Colonic mucosa (tissue), 4 donors: ENCODE measurements around the gene ADGRV1. TPM values are rescaled to one million over a fixed set of nuclear protein-coding genes. Genes with fewer than 3 reads are reported as not detected.

Source experiments
- DNase-seq: peaks from one replicate; pipeline ENCODE4 v3.0.0-alpha.2; 2020
- H3K27ac ChIP-seq: fragments of 200-600 bp; one replicate; pipeline ENCODE4 v1.8.0; 2021
- H3K27me3 ChIP-seq: fragments of 200-600 bp; one replicate; pipeline ENCODE4 v1.8.0; 2021
- H3K36me3 ChIP-seq: fragments of 200-600 bp; one replicate; pipeline ENCODE4 v1.8.0; 2021
- H3K4me1 ChIP-seq: fragments of 200-600 bp; one replicate; pipeline ENCODE4 v1.8.0; 2021; ENCODE audit warnings: mild to moderate bottlenecking
- H3K4me3 ChIP-seq: fragments of 200-600 bp; one replicate; pipeline ENCODE4 v1.8.0; 2021
- H3K9ac ChIP-seq, 2 donors: one replicate each; pipeline ENCODE4 v1.7.0; 2013; ENCODE audit warnings: control low read depth in 2 of 2, low read depth in 2 of 2, low read length in 2 of 2
- H3K9me3 ChIP-seq: fragments of 200-600 bp; one replicate; pipeline ENCODE4 v1.8.0; 2021
- CTCF ChIP-seq: fragments of 200-600 bp; IDR thresholded peaks from one replicate; pipeline ENCODE4 v1.8.0; 2022; ENCODE audit warnings: antibody characterized with exemption, mild to moderate bottlenecking
- intact Hi-C: fragments of 100-400 bp; cut with DNase I; formaldehyde crosslinking; loops from one replicate; pipeline ENCODE4 v1.14.1; 2022
- total RNA-seq, 2 donors: library from RNA; stranded (reverse); fragmentation: NEBNext Ultra II Directional in 1 of 2; extraction: Animal tissue kit (Norgen Biotek cat#: 25700) in 1 of 2; gene quantifications; one replicate each; pipeline ENCODE4 v1.2.1, GENCODE V29; 2021
- donor health status: healthy.
- donor health status: DM: no; HTN: no; CAD: no.
- donor health status: DM: no; HTN: no; CAD: no.

ADGRV1 gene
- total RNA-seq, 2 donors from 2014 or later, result 5.1 to 12.9 TPM

- Histone ChIP-seq H3K27me3 (no peaks in the 10 kb centered on the region), H3K9me3 (no peaks in the 10 kb centered on the region), H3K27ac (no peak overlapping the region), H3K4me1 (no peaks in the 10 kb centered on the region), H3K9ac (no peak overlapping the region), H3K36me3 (no peaks in the 10 kb centered on the region), H3K4me3 (no peak overlapping the region)
- DNase-seq, result no peak
- TF ChIP-seq CTCF, result no peak
- intact Hi-C loops, result no loop called here
Measured at GRCh38 chr5:91069364-91069763, 510.8 kb downstream of the ADGRV1 start.

- TF ChIP-seq CTCF, result no peak
- intact Hi-C loops, result no loop called here
- Histone ChIP-seq H3K4me3 (no peak overlapping the region), H3K4me1 (no peaks in the 10 kb centered on the region), H3K36me3 (no peaks in the 10 kb centered on the region), H3K9me3 (no peaks in the 10 kb centered on the region), H3K9ac (no peak overlapping the region), H3K27me3 (no peaks in the 10 kb centered on the region), H3K27ac (no peak overlapping the region)
- no peak for DNase-seq
Measured at GRCh38 chr5:91070761-91071550, 512.4 kb downstream of the ADGRV1 start.

- no peaks in the 10 kb centered on the region for H3K27me3 ChIP-seq
- no peaks in the 10 kb centered on the region for H3K36me3 ChIP-seq
- no peak for DNase-seq
- intact Hi-C loops, result no loop called here
- H3K4me3 ChIP-seq, result no peak overlapping the region
- no peak overlapping the region for H3K9ac ChIP-seq
- no peaks in the 10 kb centered on the region for H3K4me1 ChIP-seq
- no peak for TF ChIP-seq CTCF
- H3K27ac ChIP-seq, result no peak overlapping the region
- no peaks in the 10 kb centered on the region for H3K9me3 ChIP-seq
Measured at GRCh38 chr5:91072881-91073280, 514.3 kb downstream of the ADGRV1 start.

DNA sequence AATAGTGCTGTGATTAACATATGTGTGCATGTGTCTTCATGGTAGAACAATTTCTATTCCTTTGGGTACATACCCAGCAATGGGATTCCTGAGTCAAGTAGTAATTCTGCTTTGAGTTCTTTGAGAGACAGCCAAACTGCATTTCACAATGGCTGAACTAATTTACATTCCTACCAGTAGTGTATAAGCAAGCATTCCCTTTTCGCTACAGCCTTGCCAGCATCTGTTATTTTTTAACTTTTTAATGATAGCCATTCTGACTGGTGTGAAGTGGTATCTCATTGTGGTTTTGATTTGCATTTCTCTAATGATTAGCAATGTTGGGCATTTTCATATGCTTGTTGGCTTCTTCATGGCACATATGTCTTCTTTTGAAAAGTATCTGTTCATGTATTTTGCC is 516.0 kb downstream of the ADGRV1 start:
- Histone ChIP-seq H3K4me1 (no peaks in the 10 kb centered on the region), H3K27ac (no peak overlapping the region)
- DNase-seq, result no peak

DNA sequence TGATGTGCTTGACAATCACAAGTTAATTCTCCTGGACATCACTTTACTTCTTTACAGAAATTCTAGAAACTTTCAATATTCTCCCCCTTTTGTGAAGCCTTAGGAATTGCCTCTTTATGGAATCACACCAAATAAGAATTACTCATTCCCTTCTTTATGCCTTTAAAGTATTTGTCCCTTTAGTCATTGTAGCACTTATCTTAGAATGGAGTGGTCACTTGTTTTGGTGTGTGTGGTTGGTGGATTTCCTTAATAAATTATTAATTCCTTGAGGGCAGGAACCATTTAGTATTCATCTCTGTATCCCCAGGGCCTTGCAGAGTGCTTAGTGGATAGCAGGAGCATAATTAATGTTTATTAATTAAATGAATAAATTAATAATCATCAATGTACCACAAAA is 517.5 kb downstream of the ADGRV1 start:
- H3K27me3 ChIP-seq, result no peaks in the 10 kb centered on the region
- H3K36me3 ChIP-seq, result no peaks in the 10 kb centered on the region
- H3K27ac ChIP-seq, result no peak overlapping the region
- H3K4me1 ChIP-seq, result no peaks in the 10 kb centered on the region
- TF ChIP-seq CTCF, result no peak
- no peaks in the 10 kb centered on the region for H3K9me3 ChIP-seq
- no peak overlapping the region for H3K9ac ChIP-seq
- DNase-seq, result no peak
- intact Hi-C loops, result no loop called here
- H3K4me3 ChIP-seq, result no peak overlapping the region

More for the DNA sequence above, 516.0 kb downstream of the ADGRV1 start:
- Histone ChIP-seq H3K27me3 (no peaks in the 10 kb centered on the region), H3K9ac (no peak overlapping the region), H3K4me3 (no peak overlapping the region), H3K9me3 (no peaks in the 10 kb centered on the region), H3K36me3 (no peaks in the 10 kb centered on the region)
- TF ChIP-seq CTCF, result peak; percentile 18
- intact Hi-C loops, result no loop called here
